Left ventricle myocardium superior (tissue), 1 donor: ENCODE results near the gene COG4. TPM values are rescaled to one million over a fixed set of nuclear protein-coding genes. Genes with fewer than 3 reads are reported as not detected.

ENCODE experiments used
- ATAC-seq: fragments of 200-7000 bp; cut with Tn5 transposase; one replicate; pipeline ENCODE4 v1.9.1; 2020; ENCODE audit warnings: mild to moderate bottlenecking, moderate library complexity
- DNase-seq: peaks from one replicate; pipeline ENCODE4 v3.0.0-alpha.2; 2020
- intact Hi-C: fragments of 100-400 bp; cut with micrococcal nuclease; formaldehyde crosslinking; loops from one replicate; pipeline ENCODE4 v1.11.0; 2022
- total RNA-seq: library from RNA; stranded (reverse); fragmentation: NEBNext Ultra II Directional; extraction: Animal tissue kit (Norgen Biotek cat#: 25700); gene quantifications from one replicate; pipeline ENCODE4 v1.2.1, GENCODE V29; 2021
- donor health status: DM: no; HTN: yes; CAD: no; lungs with severe emphysema.

COG4 gene
- total RNA-seq, 1 donor from 2014 or later, result 48.7 TPM

- ATAC-seq, result no peak
- no peak for DNase-seq
- intact Hi-C loops, result loop anchor here (10.0 kb wide), 1 partner anchor 45 kb away; no protein-coding TSS in a partner anchor
Measured at GRCh38 chr16:70440009-70440692, 83.2 kb downstream of the COG4 start.

- DNase-seq (peak; percentile 97), ATAC-seq (peak; percentile 98)
- intact Hi-C loops, result no loop called here
Measured at GRCh38 chr16:70438969-70439862, 84.1 kb downstream of the COG4 start, which contains the start of gene ST3GAL2. TSS of gene ST3GAL2 (minus strand) at chr16:70439100. CDS start at chr16:70398530, 40,570 bp downstream.

GRCh38 chr16:70438585-70438968, 84.8 kb downstream of the COG4 start:
- peak; percentile 11 for ATAC-seq
- DNase-seq, result peak; percentile 63
- intact Hi-C loops, result no loop called here

- ATAC-seq (no peak), DNase-seq (no peak)
- intact Hi-C loops, result no loop called here
Measured at GRCh38 chr16:70437582-70438557, 85.5 kb downstream of the COG4 start.

GRCh38 chr16:70437017-70437581, 86.3 kb downstream of the COG4 start:
- DNase-seq (no peak), ATAC-seq (no peak)
- intact Hi-C loops, result no loop called here

GRCh38 chr16:70434484-70435260, 88.7 kb downstream of the COG4 start:
- no peak for ATAC-seq

GRCh38 chr16:70433458-70434103, 89.8 kb downstream of the COG4 start:
- intact Hi-C loops, result no loop called here
- ATAC-seq, result peak; percentile 61

More at GRCh38 chr16:70434484-70435260, 88.7 kb downstream of the COG4 start:
- intact Hi-C loops, result no loop called here
- DNase-seq, result no peak

GRCh38 chr16:70432723-70433457, 90.5 kb downstream of the COG4 start:
- intact Hi-C loops, result no loop called here
- ATAC-seq (peak; percentile 3), DNase-seq (peak; percentile 68)

More at GRCh38 chr16:70433458-70434103, 89.8 kb downstream of the COG4 start:
- peak; percentile 76 for DNase-seq

- DNase-seq (no peak), ATAC-seq (no peak)
- intact Hi-C loops, result no loop called here
Measured at GRCh38 chr16:70432356-70432722, 91.0 kb downstream of the COG4 start.

DNA sequence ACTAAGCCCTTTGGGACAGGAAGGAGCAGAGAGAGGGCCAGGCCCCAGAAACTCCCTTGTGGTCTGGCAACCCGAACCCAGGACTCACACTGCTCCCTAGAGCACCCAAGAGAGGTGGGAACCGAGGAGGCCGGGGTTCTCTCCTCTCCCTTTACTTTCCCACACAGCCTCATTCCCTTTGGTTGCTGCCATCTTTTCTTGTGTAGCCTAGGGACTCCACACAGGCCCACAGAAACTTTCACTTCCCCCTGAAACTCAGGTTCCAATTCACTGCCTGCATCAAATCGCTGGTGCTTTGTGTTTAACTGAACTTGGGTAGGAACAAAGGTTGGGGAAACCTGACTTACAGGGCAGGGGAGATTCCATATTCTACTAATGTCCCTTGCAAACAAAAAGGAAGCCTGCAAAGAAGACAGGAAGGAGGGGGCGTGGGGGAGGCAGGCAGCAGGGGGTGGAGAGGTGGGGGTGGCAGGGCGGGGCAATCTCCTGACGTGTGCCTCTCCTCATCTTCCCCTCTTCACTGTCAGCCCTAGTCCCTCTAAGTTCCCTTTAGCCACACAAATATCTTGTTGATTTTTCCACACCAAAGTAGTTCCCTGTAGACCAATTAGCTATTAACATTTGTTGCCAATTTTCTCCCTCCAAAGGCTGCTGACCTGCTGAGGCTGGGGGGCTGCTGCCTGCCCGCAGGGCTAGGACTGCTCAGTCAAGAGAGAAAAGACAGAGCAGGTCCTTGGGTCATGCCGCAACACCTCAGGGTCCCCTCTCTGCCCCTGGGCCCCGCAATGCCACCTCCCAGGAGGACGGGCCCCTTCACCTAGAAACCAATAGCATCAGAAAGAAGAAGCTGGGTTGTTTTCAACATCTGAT, 92.5 kb downstream of the COG4 start:
- intact Hi-C loops, result no loop called here
- DNase-seq (no peak), ATAC-seq (no peak)

Other genes starting within 250 kb of the COG4 start
- 62.2 TPM for gene AARS1, start 234.0 kb downstream of the COG4 start, total RNA-seq
- gene DDX19B, start 224.4 kb downstream of the COG4 start, total RNA-seq, result 16.6 TPM
- gene DDX19A, start 176.7 kb downstream of the COG4 start, total RNA-seq, result 25.2 TPM
- gene ST3GAL2, start 84.5 kb downstream of the COG4 start, total RNA-seq, result 19.0 TPM
- 8.2 TPM for gene FCSK, start 69.0 kb downstream of the COG4 start, total RNA-seq
- 146 TPM for gene SF3B3, start 262 bp upstream of the COG4 start, total RNA-seq
- 1.5 TPM for gene IL34, start 123.0 kb upstream of the COG4 start, total RNA-seq
- 101 TPM for gene MTSS2, start 162.5 kb upstream of the COG4 start, total RNA-seq